NCI-H1105 (cell line): ENCODE data around the gene ST8SIA5.

Experiments used
- DNase-seq: peaks from one replicate; lab custom pipeline; 2025; lab: John Stamatoyannopoulos, UW

Gene ST8SIA5

GRCh38 chr18:46738491-46738890 lies 18.4 kb downstream of the ST8SIA5 start:
- DNase-seq = no peak

GRCh38 chr18:46736736-46737135 lies 20.1 kb downstream of the ST8SIA5 start:
- no peak for DNase-seq

- DNase-seq = no peak
Observed at GRCh38 chr18:46736135-46736534, 20.7 kb downstream of the ST8SIA5 start.

- no peak for DNase-seq
Observed at GRCh38 chr18:46734981-46735380, 21.9 kb downstream of the ST8SIA5 start.

- DNase-seq = no peak
Observed at GRCh38 chr18:46733872-46734271, 23.0 kb downstream of the ST8SIA5 start.

GRCh38 chr18:46732801-46733200 lies 24.1 kb downstream of the ST8SIA5 start:
- DNase-seq = no peak

- no peak for DNase-seq
Observed at GRCh38 chr18:46732201-46732600, 24.7 kb downstream of the ST8SIA5 start.

- DNase-seq = no peak
Observed at GRCh38 chr18:46731316-46731715, 25.5 kb downstream of the ST8SIA5 start.

GRCh38 chr18:46728219-46728930 lies 28.5 kb downstream of the ST8SIA5 start:
- DNase-seq = no peak

- no peak for DNase-seq
Observed at GRCh38 chr18:46727177-46727576, 29.7 kb downstream of the ST8SIA5 start.

- DNase-seq = no peak
Observed at GRCh38 chr18:46725310-46725709, 31.5 kb downstream of the ST8SIA5 start.

GRCh38 chr18:46723856-46724415 lies 32.9 kb downstream of the ST8SIA5 start:
- no peak for DNase-seq

GRCh38 chr18:46722051-46722450 lies 34.8 kb downstream of the ST8SIA5 start:
- DNase-seq = no peak

GRCh38 chr18:46721331-46721730 lies 35.5 kb downstream of the ST8SIA5 start:
- no peak for DNase-seq

GRCh38 chr18:46720521-46720920 lies 36.3 kb downstream of the ST8SIA5 start:
- DNase-seq = no peak

- DNase-seq = no peak
Observed at GRCh38 chr18:46720092-46720491, 36.8 kb downstream of the ST8SIA5 start.

- no peak for DNase-seq
Observed at GRCh38 chr18:46719388-46719787, 37.5 kb downstream of the ST8SIA5 start.

- no peak for DNase-seq
Observed at GRCh38 chr18:46718501-46719341, 38.1 kb downstream of the ST8SIA5 start.

GRCh38 chr18:46716827-46717226 lies 40.0 kb downstream of the ST8SIA5 start:
- no peak for DNase-seq

GRCh38 chr18:46716336-46716735 lies 40.5 kb downstream of the ST8SIA5 start:
- no peak for DNase-seq

- no peak for DNase-seq
Observed at GRCh38 chr18:46715062-46715461, 41.8 kb downstream of the ST8SIA5 start.

- no peak for DNase-seq
Observed at GRCh38 chr18:46712406-46712805, 44.4 kb downstream of the ST8SIA5 start.

GRCh38 chr18:46711444-46711863 lies 45.4 kb downstream of the ST8SIA5 start:
- no peak for DNase-seq
